ENCODE results near the gene SPAG6.
A peak's percentile ranks its signal among the peaks of the same experiment; 100 is the strongest.

Gene SPAG6

DNA sequence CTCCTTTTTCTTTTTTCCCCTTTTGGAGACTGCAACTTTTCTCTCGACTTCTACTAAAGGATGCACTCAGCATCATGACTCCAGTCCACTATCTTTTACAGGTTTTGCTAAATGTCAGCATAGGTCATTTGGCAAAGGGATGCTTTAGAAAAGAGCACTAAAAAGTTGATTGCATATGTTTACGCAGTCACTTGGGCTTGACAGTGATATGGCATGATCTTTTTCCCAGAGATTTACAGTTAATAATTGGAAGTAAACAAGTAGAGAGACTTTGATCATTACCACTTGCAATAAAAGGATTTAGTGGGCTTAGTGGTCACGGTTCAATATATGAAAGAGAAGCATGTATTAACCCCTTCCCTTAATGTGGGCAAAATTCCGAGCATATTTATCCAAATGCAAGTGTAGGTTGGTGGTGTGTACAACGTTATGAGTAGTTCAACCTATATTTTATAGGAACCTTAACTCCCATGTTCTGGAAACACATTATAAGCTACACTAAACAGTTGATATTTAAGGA, 22.6 kb upstream of the SPAG6 start:
- no peak for DNase-seq (ENCODE audit: low read depth)
- peak overlapping the region; percentile 63 for H3K4me3 ChIP-seq (ENCODE audit: low read depth, low read length)
- TF ChIP-seq CTCF (IDR thresholded peaks at IDR 0.05; ENCODE audit: low read depth, low read length, missing control alignments): no peak

DNA sequence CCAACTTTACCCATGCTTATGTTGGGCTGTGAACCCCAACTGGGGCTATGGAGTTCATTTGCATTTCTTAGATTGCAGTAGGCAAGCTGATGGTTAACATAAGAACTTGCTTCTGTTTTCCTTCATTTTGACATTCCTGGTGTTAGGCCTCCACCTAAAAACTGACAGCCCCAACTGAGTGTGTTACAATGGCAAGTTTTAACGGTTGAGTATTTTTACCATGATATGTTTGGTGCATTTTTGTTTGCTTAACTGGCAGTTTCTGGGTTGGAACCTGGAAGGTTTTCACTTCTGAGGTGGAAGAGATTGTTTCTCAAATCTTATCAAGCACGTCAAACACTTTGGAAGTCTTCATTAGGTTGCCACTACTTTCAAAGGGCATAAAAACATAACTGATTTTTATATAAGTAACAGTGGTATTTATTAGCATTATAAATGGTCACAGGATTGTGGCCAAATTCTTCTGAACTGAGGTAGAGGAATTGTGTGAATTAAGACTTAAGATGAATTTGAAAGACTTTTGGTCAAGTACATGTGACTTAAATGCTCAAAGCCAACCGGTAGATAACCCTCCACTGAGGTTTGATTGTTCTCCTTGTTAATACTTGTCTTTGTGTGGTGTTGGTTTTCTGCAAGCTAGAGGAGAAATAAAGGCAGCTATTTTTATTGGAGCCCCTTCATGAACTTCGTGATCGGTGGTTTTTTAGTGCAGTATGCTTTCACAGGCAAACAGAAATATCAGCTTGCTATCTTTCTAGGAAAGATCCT, 21.6 kb upstream of the SPAG6 start:
- no peak overlapping the region for H3K4me3 ChIP-seq (ENCODE audit: low read depth, low read length)

DNA sequence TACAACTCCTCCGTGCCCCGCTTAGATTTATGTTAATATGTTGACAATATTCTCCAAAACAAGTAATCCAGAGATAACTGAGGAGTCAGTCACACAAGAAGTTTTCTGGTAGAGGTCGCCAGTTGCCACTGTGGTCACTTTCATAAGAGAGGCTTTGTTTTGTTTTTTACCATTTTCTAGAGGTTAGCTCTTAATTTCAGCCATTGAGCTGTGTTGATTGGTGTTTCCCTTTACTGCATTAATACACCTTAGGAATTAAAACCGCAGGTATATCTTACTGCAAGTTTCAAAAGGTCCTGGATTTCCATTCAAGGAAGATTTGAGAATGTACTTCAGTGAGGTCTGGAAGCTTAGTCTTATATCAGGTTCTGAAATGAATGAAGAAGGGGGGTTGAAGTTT, 20.9 kb upstream of the SPAG6 start:
- H3K4me3 ChIP-seq (ENCODE audit: low read depth, low read length): no peak overlapping the region; the same call in 1 of the 2 replicates
- TF ChIP-seq CTCF (IDR thresholded peaks at IDR 0.05; ENCODE audit: low read depth, low read length, missing control alignments): no peak
- no peak for DNase-seq (ENCODE audit: low read depth)

More for the DNA sequence above, 21.6 kb upstream of the SPAG6 start:
- no peak for TF ChIP-seq CTCF (IDR thresholded peaks at IDR 0.05; ENCODE audit: low read depth, low read length, missing control alignments)
- DNase-seq (ENCODE audit: low read depth): no peak

GRCh38 chr10:22324893-22325271, 20.4 kb upstream of the SPAG6 start:
- DNase-seq (ENCODE audit: low read depth): no peak
- no peak for TF ChIP-seq CTCF (IDR thresholded peaks at IDR 0.05; ENCODE audit: low read depth, low read length, missing control alignments)
- H3K4me3 ChIP-seq (ENCODE audit: low read depth, low read length): peak overlapping the region; percentile 61

DNA sequence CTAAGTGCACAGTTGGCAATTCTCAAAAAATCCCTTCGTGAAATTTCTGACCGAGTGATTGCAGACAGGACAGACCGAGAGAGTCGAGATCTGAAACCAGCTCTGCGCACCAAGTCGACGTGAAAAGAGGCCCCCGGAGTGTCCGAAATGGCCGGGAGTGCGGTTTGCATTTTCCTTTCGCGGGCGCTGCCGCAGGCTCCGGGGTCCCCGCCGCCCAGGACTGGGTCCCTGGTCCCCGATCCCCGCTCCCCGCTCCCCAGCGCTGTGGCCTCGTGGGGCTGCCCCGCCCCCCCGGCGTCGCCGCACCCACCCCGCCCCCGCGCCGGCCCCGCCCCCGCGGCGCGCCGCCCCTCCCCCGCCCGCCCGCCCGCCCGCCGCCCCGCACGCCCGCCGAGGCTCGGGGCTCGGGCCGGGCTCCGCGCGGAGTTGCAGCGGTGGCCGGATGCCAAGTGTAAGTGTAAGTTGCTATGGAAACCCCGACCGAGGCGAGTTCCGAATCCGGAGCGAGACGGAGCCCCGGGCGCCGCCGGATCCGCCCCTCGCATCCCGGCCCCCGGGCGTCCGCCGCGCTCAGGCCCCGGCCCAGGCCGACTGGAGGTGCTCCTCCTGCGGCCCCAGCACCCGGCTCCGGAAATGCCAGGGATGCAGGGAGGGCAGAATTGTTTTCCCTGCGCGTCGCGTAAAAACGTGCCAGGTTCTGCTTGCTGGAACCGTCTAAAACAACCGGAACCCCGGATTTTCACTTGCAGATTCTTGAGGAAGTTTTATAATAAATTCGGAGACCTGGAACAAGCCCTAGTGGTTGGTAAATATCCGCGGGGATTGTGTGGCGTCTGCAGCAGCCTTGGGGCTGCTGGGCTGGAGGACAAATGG, 19.8 kb upstream of the SPAG6 start:
- H3K4me3 ChIP-seq (ENCODE audit: low read depth, low read length): peak overlapping the region; percentile 61
- TF ChIP-seq CTCF (IDR thresholded peaks at IDR 0.05; ENCODE audit: low read depth, low read length, missing control alignments): no peak
- DNase-seq (ENCODE audit: low read depth): no peak

DNA sequence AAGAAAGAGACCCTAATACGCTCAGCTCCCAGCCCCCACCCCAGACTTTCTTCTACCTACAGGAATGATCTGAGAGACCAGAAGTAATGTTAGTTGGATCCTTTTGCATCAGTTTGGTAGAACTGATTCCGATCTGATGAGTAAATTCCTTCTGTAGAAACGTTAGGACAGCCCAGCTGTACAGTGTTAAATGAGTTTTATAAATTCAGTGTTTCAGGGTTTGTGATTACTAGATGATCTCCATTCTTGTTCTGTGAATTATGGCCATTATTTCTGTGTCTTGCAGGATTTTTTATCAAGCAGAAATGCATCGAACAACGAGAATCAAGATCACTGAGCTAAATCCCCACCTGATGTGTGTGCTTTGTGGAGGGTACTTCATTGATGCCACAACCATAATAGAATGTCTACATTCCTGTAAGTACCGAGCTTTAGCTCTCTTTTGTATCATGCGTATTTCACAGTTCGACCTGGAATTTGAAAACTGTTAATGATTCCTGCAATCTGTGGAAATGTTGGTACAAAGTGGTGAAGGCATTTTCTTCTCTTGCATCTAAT, 19.1 kb upstream of the SPAG6 start:
- H3K4me3 ChIP-seq (ENCODE audit: low read depth, low read length): peak overlapping the region; percentile 61
- no peak for DNase-seq (ENCODE audit: low read depth)
- TF ChIP-seq CTCF (IDR thresholded peaks at IDR 0.05; ENCODE audit: low read depth, low read length, missing control alignments): no peak
